Lower lobe of right lung (tissue), 2 donors: ENCODE results near the gene LRP1. TPM values are rescaled to one million over a fixed set of nuclear protein-coding genes. Genes with fewer than 3 reads are reported as not detected.

Source experiments
- ATAC-seq, 2 donors: fragments of 200-7000 bp; cut with Tn5 transposase; one replicate each; pipeline ENCODE4 v1.9.1; 2020 to 2022; ENCODE audit warnings: mild to moderate bottlenecking in 2 of 2, moderate library complexity in 2 of 2
- DNase-seq: peaks from one replicate; pipeline ENCODE4 v3.0.0-alpha.2; 2020
- H3K27ac ChIP-seq: fragments of 200-600 bp; one replicate; pipeline ENCODE4 v1.8.0; 2022
- H3K27me3 ChIP-seq: fragments of 200-600 bp; one replicate; pipeline ENCODE4 v1.8.0; 2022; ENCODE audit warnings: low read depth
- H3K36me3 ChIP-seq: fragments of 200-600 bp; one replicate; pipeline ENCODE4 v1.8.0; 2022; ENCODE audit warnings: mild to moderate bottlenecking
- H3K4me1 ChIP-seq: fragments of 200-600 bp; one replicate; pipeline ENCODE4 v1.8.0; 2022
- H3K4me3 ChIP-seq: fragments of 200-600 bp; one replicate; pipeline ENCODE4 v1.8.0; 2022; ENCODE audit warnings: mild to moderate bottlenecking
- H3K9me3 ChIP-seq: fragments of 200-600 bp; one replicate; pipeline ENCODE4 v1.8.0; 2022
- intact Hi-C: fragments of 100-400 bp; cut with DNase I; formaldehyde crosslinking; loops from one replicate; pipeline ENCODE4 v1.11.0; 2022
- total RNA-seq: library from RNA; stranded (reverse); fragmentation: NEBNext Ultra II Directional; extraction: Animal tissue kit (Norgen Biotek cat#: 25700); gene quantifications from one replicate; pipeline ENCODE4 v1.2.1, GENCODE V29; 2021
- TF ChIP-seq, protein P1 (sequence below): fragments of 200-600 bp; IDR thresholded peaks from one replicate; pipeline ENCODE4 v1.8.0; 2022; ENCODE audit warnings: antibody characterized with exemption, mild to moderate bottlenecking
- donor health status: DM: no; HTN: yes; CAD: no; lungs with severe emphysema.

Gene LRP1
- total RNA-seq, 1 donor from 2014 or later, result 404 TPM

DNA sequence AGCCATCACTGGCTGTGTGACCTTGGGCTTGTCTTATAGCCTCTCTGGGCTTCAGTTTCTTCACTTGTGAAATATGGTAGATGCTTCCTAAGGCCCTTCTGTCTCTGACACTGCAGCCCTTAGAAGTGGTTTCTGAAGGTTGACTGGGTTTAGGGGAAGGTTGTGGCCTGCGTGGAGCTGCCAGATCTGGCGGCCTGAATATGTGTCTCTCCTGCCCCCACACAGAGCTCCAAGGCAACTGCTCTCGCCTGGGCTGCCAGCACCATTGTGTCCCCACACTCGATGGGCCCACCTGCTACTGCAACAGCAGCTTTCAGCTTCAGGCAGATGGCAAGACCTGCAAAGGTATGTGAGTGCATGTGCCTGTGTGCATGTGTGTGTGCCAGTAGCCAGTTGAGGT lies 15.2 kb downstream of the LRP1 start:
- intact Hi-C loops, result no loop called here
- ATAC-seq (no peak), DNase-seq (no peak)
- TF ChIP-seq, protein P1, sequence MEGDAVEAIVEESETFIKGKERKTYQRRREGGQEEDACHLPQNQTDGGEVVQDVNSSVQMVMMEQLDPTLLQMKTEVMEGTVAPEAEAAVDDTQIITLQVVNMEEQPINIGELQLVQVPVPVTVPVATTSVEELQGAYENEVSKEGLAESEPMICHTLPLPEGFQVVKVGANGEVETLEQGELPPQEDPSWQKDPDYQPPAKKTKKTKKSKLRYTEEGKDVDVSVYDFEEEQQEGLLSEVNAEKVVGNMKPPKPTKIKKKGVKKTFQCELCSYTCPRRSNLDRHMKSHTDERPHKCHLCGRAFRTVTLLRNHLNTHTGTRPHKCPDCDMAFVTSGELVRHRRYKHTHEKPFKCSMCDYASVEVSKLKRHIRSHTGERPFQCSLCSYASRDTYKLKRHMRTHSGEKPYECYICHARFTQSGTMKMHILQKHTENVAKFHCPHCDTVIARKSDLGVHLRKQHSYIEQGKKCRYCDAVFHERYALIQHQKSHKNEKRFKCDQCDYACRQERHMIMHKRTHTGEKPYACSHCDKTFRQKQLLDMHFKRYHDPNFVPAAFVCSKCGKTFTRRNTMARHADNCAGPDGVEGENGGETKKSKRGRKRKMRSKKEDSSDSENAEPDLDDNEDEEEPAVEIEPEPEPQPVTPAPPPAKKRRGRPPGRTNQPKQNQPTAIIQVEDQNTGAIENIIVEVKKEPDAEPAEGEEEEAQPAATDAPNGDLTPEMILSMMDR, result no peak
- Histone ChIP-seq H3K27ac (no peak overlapping the region), H3K9me3 (no peaks in the 10 kb centered on the region), H3K4me3 (no peak overlapping the region), H3K36me3 (peaks cover 70% of the 10 kb centered on the region), H3K27me3 (no peaks in the 10 kb centered on the region), H3K4me1 (peaks cover 60% of the 10 kb centered on the region)

DNA sequence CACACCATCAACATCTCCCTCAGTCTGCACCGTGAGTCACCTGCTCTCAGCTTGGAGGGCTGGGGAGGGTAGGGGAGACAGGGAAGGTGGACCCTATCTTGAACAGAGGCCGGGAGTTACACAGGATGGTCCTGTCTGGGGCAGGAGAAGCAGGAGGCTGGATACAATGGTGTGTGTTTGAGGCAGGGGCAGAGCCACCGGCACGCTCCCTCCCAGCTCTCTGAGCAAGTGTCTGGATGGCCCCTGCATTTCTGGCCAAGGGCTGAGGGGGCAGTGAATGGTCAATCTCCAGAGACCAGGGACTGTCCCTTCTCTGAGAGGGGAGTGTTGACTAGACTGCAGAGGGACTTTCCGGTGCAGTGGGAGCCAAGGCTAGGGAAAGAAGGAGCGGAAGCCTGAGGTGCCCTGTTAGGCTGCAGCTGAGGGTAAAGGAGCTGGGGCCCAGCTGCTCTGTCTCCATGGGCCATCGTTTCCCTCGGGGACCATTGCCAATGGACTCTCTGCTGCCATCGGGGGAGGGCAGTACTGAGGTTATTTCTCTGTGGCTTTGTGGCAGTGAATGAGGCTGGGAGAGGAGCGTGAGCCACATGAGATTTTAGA lies 17.3 kb downstream of the LRP1 start:
- Histone ChIP-seq H3K4me1 (peaks cover 64% of the 10 kb centered on the region), H3K4me3 (no peak overlapping the region), H3K27me3 (no peaks in the 10 kb centered on the region), H3K36me3 (peaks cover 75% of the 10 kb centered on the region), H3K27ac (no peak overlapping the region), H3K9me3 (no peaks in the 10 kb centered on the region)
- TF ChIP-seq, protein P1, result no peak
- DNase-seq (no peak), ATAC-seq (no peak)
- intact Hi-C loops, result no loop called here

DNA sequence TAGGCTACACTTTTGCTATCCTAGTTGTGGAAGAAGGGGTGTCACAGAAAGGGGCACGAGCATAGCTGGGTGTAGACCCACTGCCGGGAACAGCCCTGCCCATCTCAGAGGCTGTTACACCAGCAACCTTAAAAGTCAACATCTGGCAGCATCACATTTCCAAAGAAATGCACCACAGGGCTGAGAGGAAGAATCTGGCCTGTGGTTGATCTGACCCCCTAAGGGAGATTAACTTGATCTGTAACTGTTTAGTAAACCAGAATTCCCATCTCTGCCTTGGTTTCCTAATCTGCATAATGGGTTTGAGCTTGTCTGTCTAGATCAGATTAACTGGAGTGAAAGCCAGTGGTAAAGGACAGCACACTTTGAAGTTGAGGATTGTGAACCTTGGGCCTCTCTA lies 17.8 kb downstream of the LRP1 start:
- DNase-seq, result no peak
- TF ChIP-seq, protein P1, result no peak
- peaks cover 64% of the 10 kb centered on the region for H3K4me1 ChIP-seq
- no peak overlapping the region for H3K27ac ChIP-seq
- no peak overlapping the region for H3K4me3 ChIP-seq
- no peaks in the 10 kb centered on the region for H3K9me3 ChIP-seq
- intact Hi-C loops, result no loop called here
- no peaks in the 10 kb centered on the region for H3K27me3 ChIP-seq
- no peak for ATAC-seq
- peaks cover 72% of the 10 kb centered on the region for H3K36me3 ChIP-seq

DNA sequence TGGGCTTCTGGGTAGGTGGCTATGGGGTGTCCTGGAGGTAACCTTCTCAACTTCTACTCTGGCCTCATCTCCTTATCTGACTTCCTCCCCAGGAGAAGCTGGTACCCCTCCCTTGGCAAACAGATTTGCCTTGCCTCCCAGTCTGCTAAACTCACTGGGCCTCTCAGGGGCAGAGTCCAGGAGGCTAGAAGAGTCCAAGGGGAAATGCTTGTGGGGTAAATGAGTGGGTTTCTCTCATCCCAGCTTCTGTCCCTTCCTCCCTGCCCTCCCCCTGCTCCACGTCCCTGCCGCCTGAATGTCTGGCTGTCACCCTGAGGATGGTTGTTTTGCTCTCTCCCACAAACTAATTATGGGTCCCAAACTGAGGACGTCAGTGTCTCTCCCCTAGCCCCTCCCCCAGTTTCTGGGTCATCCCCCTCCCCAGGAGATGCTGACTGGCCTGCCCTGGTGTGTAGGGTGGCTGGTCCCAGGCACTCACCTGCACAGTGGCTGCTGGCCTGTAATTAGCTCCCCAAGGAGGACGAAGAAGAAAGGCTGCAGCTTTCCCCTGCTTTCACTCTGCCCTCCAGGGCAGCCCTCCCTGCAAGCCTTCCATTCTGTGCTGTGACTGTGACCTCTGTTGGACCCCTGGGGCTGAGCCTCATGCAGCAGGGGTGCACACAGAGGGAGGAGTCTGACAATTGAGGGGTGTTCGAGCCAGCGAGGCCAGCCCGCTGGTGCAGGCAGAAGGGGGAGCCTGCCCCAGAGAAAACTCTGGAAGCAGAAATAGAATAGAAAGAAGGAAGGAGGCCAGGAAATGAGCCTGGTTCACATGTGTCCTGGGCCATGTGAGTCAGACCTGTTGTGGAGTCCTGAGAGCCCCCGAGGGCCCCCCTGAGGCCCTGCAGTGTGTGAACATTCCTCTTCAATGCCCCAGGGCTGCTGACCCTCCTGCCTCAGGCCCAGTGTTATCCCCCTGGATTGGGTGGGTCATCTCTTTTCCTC lies 19.0 kb downstream of the LRP1 start, which contains the start of gene LRP1-AS:
Gene LRP1-AS (minus strand): TSS at position 659 of the 984 bp plus-strand sequence.
- no peak for ATAC-seq
- DNase-seq, result no peak
- intact Hi-C loops, result no loop called here
- H3K36me3 ChIP-seq, result peaks cover 60% of the 10 kb centered on the region
- H3K27ac ChIP-seq, result peak within 1 kb of the TSS; percentile 75
- no peaks in the 10 kb centered on the region for H3K9me3 ChIP-seq
- no peak within 1 kb of the TSS for H3K4me3 ChIP-seq
- H3K4me1 ChIP-seq, result peaks cover 74% of the 10 kb centered on the region
- H3K27me3 ChIP-seq, result no peaks in the 10 kb centered on the region
- TF ChIP-seq, protein P1, result no peak

DNA sequence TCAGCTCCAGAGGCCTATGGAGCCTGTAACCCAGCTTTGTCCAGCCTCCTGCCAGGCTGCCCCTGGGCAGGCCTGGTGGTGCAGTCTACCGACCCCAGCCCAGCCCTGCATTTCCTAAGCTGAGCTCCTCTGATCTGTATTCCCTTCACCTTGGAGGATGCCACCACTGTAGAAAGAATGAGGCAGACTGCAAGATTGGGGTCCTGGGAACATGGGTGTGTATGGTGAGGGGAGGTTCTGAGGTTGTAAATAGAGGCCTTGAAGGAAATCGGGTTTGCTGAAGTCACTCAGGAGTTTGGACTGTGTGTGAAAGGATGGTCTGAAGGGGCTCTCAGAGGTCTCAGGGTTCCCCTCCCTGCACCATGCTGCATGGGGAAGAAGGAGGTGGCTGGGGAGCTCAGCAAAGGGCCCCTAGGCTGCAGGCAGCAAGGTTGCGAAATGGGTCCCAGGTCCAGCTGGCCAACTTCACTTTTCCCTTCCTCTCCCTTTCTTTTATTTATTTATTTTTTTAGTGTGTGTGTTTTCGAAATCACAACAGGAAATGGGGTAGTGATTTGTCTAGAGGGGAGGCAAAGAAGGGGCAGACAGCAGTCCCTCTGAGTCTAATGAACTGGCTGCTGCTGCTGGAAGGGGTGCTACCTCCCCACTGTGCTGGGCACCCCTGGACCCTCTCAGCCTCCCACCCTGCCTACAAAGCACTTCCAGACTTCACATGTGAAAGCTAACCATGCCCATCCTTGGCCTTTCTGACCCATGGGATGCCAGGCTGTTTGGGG lies 20.4 kb downstream of the LRP1 start:
- no peaks in the 10 kb centered on the region for H3K27me3 ChIP-seq
- peaks cover 88% of the 10 kb centered on the region for H3K4me1 ChIP-seq
- intact Hi-C loops, result no loop called here
- peaks cover 46% of the 10 kb centered on the region for H3K36me3 ChIP-seq
- peak; percentile 58 to 69 for ATAC-seq
- H3K27ac ChIP-seq, result peak overlapping the region; percentile 75
- H3K4me3 ChIP-seq, result peak overlapping the region; percentile 8
- TF ChIP-seq, protein P1, result no peak
- DNase-seq, result peak; percentile 81
- no peaks in the 10 kb centered on the region for H3K9me3 ChIP-seq
